T-helper 1 cell treated with Interleukin-12 subunit alpha and Interleukin-12 subunit beta and Interleukin-4 antibody, amounts not matched to agents 30 ng/mL and 1 ng/mL, for 36 hours (primary cell): ENCODE data around the gene CDH4. TPM values are rescaled to one million over a fixed set of nuclear protein-coding genes. Genes with fewer than 3 reads are reported as not detected.

Experiments
- intact Hi-C: fragments of 100-400 bp; cut with micrococcal nuclease; formaldehyde crosslinking; loops from one replicate; pipeline ENCODE4 v1.15.1; 2024
- total RNA-seq: library from RNA; stranded (reverse); gene quantifications from 2 replicates; pipeline ENCODE4 v1.2.3, GENCODE V29; 2022

The CDH4 gene
- total RNA-seq, 1 donor from 2014 or later, result not detected

DNA sequence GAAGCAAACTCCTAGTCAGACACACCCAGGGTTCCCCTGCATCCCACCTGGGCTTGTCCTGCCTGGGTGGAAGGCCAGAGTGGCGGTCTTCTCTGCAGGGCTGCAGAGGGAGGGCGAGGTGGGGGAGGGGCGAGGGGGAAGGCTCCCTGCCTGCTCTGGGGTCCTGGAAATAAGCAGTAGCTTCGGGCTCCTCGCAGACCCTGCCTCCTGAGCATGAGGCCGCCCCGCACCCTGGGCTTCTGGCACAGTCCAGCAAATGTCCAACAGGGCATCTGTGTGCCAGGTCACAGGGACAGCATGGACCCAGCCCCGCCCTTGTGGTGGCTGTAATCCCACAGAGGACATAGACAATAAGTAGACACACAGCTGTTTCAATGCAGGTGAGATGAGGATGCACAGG lies 619.9 kb downstream of the CDH4 start:
- intact Hi-C loops, result no loop called here

DNA sequence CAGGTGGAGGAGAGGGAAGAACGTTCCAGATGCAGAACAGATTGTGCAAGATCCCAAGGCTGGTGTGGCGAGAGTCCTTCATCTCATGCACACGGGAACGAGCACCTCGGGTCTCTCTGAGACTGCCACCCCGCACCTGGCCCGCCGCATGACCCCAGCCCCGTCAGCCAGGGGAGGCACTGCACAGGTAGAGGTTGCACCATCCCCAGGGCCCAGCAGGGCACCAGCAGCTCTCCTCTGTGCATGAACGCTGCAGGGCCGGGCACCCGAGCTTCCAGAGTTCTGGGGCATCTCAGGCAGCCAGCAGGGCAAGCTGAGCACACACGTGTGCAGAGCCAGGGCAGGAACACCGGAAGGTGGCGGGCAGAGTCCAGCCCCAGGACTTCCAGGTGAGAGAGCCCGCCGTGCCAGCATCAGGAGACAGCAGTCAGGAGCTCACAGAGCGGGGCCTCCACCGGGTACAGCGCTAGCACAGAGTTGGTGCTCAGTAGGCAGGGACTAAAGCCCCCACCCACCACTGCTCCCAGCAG lies 620.4 kb downstream of the CDH4 start:
- intact Hi-C loops, result no loop called here

DNA sequence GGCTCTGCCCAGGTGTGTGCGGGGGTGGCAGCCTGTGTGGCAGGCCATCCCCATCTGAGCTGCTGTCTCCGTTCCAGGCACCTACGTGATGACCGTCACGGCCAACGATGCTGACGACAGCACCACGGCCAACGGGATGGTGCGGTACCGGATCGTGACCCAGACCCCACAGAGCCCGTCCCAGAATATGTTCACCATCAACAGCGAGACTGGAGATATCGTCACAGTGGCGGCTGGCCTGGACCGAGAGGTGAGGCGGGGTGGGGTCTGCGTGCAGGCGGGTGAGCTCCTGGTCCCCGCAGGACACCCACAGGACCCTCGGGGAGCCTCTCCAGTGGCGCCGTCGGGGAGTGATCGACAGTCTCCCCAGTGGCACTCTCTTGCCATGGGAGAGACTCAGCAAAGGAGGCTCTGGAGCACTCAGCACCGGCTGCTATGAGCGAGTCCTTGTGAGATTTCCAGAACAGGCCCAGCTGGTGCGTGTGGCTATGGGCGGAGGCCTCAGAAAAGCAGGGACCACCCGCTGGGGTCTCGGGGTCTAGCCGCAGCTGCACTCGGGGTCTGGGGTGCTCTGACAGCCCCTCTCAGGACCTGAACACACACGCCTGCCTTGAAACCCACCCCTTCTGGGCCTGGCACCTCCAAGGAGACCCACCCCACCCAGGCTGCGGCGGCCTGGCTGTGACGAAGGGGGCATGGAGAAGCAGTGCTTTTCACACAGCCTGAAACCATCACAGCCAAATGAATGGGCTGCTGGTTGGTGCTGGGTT lies 621.8 kb downstream of the CDH4 start:
- intact Hi-C loops, result no loop called here

DNA sequence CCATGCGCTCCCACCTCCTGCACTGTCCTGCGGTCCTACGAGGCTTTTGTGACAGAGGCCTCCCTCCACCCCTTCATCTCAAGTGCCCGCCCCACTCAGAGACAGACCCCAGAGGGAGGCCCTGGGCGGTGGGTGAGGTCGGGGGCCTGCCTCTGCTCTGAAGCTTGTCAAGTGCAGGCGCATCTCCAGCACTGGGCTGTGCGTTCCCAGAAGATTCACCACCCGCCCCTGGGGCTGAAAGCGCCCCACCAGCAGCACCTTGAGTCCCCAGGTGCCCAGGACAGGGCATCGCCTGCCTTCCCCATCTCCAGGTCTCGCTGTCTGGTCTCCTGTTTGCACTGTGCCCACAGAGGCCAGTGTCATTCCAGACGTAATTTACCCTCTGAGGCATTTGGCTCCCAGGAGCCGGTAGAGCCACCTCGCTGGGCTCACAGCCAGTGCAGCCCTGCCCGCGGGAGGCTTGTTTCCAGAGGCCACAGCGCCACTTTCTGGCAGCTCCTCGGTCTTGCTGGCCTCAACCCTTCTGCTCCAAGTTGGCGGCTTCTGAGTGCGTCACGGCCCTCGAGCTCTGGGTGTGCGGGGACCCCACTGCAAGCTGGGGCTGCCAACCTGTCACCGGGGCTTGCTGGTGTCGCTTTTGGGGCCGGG lies 622.5 kb downstream of the CDH4 start:
- intact Hi-C loops, result no loop called here

DNA sequence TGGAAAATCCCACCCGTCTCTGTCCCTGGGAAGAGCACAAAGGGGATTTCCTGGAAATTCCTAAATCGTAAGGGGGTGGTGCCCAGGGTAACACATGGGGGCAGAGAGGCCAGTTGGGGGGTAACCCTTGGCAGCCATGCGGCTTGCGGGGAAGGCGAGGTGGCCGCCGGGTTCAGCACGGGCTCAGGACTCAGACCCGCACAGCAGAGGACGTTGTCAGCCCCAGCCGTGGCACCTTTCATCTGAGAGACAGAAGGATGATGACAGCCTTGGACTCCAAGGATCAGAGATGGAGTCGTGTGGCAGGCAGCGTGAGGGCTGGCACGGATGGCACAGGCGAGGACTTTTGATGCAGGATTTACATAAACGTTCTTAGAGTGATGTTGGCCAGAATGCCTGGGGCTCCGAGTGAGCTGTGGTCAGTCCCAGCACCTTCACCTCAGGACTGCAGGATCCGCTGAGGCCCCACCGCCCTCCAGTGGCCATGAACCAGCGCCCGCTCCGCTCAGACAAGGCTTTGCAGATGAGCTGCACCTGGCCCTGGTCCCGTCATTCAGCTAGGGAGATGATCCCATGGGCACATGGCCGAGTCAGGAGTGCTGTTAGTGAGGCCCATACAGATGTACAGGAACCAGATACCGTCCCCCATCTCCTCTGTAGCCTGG lies 623.3 kb downstream of the CDH4 start:
- intact Hi-C loops, result no loop called here

DNA sequence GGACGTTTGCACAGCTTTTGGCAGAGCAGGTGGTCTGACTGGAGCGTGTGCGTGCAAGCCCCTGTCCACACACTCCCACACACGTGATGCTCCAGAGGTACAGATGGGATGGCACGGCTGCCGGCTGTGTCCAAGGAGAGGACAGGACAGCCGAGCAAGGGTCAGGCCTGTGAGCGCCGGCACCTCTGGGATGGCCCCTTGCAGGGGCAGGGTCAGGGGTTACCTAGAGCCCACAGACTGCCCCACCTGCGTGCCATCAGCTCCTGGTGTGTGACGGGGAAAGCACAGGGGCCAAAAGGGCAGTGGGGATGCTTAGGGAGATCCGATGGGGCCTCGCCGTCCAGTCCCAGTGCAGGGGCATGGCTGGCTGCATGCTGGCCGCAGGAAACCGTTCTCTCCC lies 623.9 kb downstream of the CDH4 start:
- intact Hi-C loops, result no loop called here

DNA sequence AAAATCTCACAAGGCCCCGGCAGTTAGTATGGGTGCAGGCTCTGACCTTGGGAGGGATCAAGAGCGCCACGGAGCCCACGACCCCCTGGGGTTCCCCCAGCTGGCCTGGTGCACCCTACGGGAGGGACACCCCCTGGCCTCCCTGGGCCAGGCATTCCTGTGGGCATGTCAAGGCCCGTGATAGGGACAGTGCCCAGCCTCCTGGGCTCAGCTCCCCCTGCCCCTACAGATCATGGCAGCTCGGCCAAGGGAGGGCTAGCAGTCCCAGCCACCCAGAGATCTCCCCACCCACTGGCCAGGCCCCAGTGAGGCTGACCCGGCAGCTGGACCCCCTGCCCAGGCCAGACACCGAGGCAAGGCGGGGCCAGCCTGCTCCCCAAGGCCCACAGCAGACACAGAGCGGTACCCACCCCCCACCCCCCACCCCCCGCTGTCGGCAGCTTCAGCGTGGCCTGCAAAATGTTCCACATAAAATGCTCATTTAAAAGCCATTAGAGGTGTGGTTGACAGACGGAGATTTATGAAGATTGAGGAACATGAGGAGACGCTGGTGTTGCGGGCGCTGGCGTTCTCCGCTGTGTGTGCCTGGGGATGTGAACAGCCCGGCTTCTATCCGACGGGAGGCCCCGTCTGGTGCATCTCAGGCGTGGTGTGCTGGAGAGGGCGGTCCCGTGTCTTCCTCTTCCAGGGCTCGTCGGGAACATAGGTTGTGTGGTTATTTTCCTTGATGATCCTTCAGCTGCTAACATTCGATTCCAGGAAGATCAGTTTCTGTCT lies 625.1 kb downstream of the CDH4 start:
- intact Hi-C loops, result no loop called here

DNA sequence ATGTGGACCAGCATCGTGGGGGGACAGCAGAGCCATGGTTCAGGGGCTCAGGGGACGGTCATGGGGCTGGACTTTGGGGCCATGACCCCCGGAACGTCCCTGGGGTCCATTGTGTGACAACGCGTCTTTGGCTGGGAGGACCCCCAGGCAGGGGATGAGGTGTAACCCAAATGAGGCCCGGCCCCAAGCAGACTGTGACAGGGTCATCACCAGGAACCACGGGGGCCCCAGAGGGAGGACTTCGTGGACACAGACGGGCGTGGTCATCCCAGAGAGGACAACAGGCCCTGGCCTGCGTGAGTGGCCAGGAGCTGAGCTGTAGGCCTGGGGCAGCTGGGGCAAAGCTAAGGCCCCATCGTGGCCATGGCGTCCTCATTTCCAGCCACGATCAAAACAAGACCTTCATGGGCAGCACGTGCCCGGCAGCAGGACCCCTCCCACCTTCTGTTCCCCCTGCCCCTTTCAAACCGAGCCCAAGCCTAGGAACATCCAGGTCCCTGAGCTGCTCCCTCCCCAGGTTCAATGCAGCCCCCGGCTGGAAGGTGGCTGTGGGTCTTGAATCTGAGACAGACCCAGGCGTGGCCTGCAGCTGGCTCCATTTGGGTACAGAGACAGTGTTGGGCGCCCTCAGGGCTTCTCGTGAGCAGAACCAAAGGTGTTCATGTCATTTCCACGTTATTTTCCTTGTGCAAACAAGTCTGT lies 625.9 kb downstream of the CDH4 start:
- intact Hi-C loops, result no loop called here

DNA sequence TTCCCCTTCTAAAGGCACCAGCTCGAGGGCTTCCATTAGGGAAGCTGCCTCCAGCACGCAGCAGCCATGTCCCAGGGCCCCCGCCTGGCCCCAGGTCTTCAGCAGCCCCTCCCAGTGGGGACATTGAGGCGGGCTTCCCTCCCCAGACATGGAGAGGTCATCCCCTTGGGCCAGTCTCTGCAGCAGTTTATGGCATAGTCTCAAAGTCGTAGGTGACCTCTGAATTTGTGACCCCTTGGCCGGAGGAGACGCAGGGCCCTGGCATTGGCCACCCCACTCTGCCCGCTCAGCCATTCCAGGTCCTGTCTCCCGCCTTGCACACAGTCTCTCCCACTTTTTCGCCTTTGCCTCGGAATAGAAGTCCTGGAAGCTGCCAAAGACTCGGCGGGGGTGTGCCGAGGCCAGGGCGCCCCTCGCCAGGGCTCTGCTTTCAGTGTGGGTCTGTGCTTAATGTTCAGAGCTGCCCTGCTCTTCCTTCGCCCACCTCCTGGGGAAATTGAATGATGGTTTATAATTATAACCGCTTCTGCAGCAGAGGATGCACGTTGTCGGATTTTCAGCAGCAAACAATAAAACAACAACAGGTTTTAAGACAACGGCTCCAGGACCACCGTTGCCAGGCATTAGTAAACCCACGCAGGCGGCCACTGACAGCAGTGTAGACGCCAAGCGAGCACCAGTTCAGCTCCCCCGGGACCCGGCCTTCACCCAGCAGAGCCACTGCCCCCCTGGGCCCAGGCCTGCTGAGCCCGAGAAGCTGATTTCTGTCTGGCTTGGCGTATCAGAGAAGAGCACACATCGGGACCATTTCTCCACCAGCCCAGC lies 626.6 kb downstream of the CDH4 start:
- intact Hi-C loops, result no loop called here

DNA sequence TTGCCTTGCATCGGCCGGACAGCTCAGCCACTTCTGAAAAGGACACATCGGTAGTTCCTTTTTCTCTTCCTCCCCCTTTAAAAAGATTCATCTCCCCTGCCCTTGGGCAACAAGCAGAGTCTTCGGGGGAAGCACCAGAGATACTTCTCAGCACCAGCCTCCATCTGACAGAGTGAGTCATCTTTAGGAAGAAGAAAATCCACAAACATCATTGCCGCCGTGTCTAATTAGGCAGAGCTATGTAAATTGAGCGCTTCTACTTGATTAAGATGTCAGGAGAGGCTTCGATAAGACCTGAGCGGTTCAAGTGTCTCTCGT lies 627.2 kb downstream of the CDH4 start:
- intact Hi-C loops, result no loop called here

DNA sequence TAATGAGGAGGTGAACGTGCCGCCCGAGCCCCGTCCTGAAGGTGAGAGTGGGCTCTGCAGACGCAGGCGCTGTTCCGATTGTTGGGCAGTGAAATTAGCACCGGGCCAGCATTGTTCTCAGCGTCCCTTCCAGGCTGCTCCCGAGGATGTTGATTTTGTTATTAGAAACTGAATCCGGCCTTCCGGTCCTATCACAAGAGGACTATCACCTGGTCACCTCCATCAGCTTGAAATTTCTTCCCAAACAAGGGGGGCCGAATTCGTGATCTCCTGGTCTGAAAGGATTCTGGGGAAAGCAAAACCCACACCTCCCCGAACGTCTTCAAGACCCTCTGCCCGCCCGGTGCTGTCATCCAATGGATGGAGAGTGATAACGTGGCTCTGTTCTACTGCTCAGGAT lies 627.6 kb downstream of the CDH4 start:
- intact Hi-C loops, result no loop called here

DNA sequence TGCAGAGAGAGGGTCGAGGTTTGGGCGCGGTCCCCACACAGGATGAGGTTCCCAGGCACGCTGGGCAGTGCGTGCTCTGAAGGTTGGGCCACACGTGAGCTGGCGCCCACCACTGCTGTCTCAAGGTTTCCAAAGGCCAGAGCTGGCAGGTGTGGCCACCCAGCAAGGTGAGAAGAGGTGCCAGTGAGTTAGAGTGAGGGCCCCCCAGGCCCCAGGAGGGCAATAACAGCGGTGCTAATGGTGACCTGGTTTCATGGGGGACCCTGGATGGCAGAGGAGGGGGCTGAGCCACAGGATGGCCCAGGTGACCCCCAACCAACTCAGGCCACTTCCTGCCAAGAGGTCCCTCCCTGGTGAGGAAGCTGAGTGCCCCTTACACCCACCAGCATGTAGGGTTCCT lies 628.6 kb downstream of the CDH4 start:
- intact Hi-C loops, result no loop called here

DNA sequence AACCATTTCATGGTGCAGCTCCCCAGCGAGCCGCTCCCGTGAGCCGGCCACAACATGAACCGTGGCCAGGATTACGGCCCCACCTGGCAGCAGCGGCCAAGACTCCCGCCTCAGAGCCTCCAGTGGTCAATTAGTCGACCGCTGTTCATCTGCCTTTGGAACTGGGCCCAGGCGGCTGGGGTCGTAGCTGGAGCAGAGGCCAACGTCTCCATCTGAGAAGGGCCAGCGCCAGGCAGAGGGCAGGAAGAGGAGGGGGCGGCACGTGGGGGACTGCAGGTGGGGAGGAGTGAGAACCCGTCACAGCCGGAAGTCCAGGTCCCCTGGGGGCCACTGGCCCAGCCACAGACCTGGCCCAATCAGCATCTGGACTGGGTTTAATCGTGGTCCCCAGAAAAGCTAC lies 629.4 kb downstream of the CDH4 start:
- intact Hi-C loops, result no loop called here

DNA sequence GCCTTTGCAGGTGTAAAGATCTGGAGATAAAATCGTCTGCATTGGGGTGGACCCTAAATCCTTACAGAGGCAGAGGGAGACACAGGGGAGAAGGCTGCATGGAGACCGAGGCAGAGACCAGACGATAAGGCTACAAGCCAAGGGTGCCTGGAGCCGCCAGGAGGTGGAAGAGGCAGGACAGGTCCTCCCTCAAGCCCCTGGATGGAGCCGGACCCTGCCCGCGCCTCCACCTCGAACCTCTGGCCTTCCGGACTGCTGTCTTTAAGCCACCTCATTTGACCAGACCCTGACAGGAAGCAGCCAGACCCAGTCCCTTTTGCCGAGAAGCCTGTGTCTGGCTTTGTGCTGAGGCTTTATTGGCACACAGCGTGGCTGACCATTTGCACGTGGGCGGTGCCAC lies 629.8 kb downstream of the CDH4 start:
- intact Hi-C loops, result no loop called here

DNA sequence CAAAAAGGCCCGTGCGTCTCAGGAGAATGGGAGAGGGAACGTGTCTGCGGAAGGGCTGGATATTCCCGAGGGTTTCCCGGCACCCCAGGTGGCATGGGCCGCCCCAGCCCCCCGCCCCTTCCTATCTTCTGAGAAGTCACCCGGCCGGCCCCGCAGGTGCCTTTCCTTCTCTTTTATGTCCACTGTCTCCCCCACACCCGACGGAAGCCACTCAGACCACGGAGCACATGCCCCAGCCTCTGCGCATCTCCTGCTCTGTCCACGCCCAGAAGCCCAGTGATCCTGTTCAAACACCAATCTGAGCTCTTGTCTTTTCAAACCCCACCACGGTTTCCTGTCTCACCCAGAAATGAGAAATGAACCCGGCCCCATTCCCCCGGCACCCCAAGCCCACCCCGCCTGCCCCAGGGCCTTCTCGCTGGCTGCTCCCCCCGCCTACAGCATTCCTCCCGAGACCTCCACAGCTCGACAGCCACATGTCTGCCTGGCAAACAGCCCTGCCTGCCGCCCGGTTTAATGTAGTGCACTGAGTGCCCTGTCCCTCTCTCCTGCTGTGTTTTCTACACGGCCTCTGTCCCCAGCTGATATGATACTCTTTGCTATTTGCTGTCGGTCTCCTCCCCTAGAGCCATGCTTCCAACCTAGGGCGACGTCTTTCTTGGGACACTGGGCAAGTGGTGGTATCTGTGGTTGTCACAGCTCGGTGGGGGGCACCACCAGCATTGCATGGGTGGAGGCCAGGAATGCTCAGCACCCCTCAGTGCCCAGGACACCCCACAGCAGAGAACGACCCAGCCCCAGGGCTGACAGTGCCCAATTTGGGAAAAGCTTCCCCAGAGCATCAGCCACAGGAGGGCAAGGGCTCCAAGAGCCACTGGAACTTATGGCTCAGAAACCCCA lies 630.9 kb downstream of the CDH4 start:
- intact Hi-C loops, result no loop called here

DNA sequence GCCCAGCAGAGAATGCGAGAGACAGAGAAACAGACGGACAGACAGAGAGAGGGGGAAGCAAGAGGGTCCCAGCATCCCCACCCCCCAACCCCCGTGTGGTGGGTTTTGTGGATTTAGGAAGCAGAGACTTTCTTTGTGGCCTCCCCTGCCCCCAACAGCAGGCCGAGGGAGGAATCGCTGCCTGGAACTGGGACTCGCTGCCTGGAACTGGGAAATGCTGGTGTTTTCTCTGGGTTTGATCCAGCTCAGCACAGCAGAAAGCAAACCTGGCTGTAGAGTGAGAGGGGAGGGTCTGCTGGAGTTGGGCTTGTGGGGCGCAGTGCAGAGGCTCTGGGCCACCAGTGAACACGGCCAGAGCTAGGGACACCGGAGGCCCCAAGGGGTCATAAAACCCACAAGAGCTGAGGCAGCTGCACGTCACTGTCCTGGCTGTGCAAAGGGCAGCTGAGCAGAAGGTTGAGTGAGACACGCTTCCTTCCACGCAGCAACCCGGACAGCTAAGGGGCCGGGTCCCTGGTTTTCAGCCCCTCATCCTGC lies 631.9 kb downstream of the CDH4 start:
- intact Hi-C loops, result no loop called here

DNA sequence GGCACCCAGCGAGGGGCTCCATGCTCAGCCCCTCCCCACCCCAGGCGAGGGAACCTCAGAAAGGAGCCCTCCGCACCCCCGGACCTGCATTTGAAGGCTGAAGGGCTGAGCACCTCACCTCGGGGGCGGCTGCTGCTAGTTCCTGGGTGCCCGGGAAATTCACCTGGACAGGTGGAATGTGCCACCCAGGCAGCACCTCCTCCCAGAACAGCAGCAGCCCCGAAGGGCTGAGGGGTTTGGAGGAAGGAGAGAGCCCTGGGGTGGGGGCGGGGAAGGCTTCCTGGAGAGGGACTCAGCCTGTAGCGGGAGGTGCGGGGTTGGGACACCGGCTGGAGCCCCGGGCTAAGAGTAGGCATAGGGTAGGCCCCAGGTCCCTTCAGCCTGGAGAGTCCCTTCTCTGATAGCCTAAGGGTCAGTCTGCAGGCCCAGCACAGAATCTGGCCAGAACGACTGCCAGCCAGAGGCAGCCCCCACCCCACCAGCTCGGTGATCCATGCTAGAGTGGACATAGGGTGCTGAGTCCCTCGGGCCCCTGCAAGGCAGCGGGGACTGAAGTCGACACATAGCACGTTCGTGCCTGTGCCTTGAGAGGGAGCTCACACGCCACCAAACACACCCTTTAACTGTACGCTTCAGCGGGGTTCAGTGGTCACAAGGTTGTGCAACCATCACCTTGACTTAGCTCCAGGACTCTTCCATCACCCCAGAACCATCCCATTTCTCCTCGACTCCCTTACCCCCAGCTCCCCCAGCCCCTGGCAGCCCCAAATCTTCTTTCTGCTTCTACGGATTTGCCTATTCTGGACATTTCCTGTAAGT lies 632.7 kb downstream of the CDH4 start:
- intact Hi-C loops, result no loop called here
